Kidney epithelial cell (primary cell): ENCODE data around the gene CHMP1B. TPM values are rescaled to one million over a fixed set of nuclear protein-coding genes. Genes with fewer than 3 reads are reported as not detected.

Experiments used
- DNase-seq: peaks from one replicate; pipeline ENCODE4 v3.0.0-alpha.2; 2010; ENCODE audit warnings: low read depth
- H3K27me3 ChIP-seq: 2 replicates; pipeline ENCODE4 v1.6.0; 2011; ENCODE audit warnings: low read length; ENCODE audit not compliant: control insufficient read depth, insufficient read depth
- H3K36me3 ChIP-seq: 2 replicates; pipeline ENCODE4 v1.5.1; 2011; ENCODE audit warnings: low read length; ENCODE audit not compliant: control insufficient read depth, insufficient read depth
- H3K4me3 ChIP-seq: 2 replicates; pipeline ENCODE4 v1.5.1; 2011; ENCODE audit warnings: low read depth, mild to moderate bottlenecking, control low read depth, low read length
- total RNA-seq: library from RNA; depleted of rRNA; stranded (reverse); fragments of >200 nt; gene quantifications from 2 replicates; pipeline ENCODE4 v1.2.3, GENCODE V29; 2015
- TF ChIP-seq, protein P1 (sequence below): IDR thresholded peaks from 2 replicates; pipeline ENCODE4 v1.5.1; 2011; ENCODE audit warnings: mild to moderate bottlenecking, moderate library complexity, low read length, control low read depth, inconsistent platforms; ENCODE audit not compliant: insufficient read depth, poor library complexity, severe bottlenecking

CHMP1B gene
- total RNA-seq, 1 donor from 2014 or later: 95.4 TPM

DNA sequence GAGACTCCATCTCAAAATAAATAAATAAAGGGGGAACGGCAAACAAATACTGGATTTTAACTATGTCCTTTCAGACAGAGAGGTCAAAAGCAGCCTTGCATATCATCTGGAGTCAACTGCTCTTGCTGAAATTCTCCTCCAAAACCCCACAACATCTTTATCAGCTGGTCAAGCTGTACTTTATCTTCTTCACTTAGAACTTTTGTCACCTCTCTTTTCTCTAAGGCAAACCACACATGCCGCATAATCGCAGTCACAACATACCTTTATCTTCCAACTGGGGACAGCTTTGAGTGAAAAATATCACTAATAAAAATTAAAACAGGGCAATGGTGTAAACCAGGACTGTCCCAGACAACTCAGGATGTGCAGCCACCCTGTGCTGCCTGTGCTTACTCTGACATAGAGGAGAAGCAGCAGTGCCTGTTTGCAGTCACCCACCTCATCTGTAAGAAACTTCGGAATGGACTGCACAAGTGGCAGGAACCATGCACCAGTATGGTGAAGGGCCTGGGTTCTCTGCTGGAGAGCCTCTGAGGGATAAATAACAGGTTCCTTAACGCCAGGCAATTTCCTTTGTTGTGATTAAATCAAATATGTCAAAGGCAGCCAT is 50.7 kb downstream of the CHMP1B start:
- H3K27me3 ChIP-seq: no peaks in the 10 kb centered on the region
- TF ChIP-seq, protein P1, sequence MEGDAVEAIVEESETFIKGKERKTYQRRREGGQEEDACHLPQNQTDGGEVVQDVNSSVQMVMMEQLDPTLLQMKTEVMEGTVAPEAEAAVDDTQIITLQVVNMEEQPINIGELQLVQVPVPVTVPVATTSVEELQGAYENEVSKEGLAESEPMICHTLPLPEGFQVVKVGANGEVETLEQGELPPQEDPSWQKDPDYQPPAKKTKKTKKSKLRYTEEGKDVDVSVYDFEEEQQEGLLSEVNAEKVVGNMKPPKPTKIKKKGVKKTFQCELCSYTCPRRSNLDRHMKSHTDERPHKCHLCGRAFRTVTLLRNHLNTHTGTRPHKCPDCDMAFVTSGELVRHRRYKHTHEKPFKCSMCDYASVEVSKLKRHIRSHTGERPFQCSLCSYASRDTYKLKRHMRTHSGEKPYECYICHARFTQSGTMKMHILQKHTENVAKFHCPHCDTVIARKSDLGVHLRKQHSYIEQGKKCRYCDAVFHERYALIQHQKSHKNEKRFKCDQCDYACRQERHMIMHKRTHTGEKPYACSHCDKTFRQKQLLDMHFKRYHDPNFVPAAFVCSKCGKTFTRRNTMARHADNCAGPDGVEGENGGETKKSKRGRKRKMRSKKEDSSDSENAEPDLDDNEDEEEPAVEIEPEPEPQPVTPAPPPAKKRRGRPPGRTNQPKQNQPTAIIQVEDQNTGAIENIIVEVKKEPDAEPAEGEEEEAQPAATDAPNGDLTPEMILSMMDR: no peak

DNA sequence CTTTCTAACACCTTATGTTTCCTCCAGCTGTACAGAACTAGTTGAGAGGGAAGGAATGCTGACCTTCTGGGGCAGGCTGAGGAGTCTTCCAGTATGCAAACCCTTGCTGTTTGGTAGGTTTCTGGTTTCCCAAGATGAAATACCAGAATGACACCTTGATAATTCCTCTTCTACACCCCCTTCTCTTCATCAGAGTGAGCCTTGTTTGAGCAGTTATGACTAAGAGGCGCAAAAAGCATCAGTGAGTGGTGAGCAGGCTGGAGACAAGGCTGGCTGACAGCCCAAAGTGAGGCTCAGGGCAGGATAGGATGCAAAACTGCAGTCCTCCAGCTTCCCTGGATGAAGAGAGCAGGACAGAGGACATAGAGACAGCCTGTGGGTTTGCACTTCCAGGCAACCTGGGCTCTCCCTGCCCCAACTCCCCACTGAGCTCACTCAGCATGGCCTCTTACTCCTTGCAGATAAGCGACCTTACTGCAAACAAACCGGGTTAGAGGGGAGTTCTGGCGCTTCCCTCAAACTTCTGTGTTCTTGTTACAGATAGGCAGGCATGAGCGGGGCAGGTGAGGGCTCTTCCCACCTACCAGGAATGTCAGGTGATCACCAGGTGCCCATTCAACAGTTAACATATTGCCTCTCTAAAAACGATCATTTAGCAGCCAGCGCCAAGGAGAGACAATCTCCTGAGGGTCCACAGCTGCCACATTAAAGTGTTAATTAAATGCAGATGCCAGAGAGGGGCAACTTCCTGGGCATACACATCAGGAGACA is 51.5 kb downstream of the CHMP1B start:
- Histone ChIP-seq H3K27me3 (no peaks in the 10 kb centered on the region), H3K36me3 (no peaks in the 10 kb centered on the region), H3K4me3 (no peak overlapping the region)
- DNase-seq: no peak
- TF ChIP-seq, protein P1: no peak

More for the DNA sequence above, 50.7 kb downstream of the CHMP1B start:
- Histone ChIP-seq H3K36me3 (no peaks in the 10 kb centered on the region), H3K4me3 (no peak overlapping the region)
- no peak for DNase-seq

Other genes starting within 250 kb of the CHMP1B start
- not detected in 2 replicates for gene SLC35G4, start 241.8 kb upstream of the CHMP1B start, total RNA-seq
- 9.6 and 14.7 TPM in 2 replicates for gene GNAL, start 162.1 kb upstream of the CHMP1B start, total RNA-seq
- 23.5 and 26.6 TPM in 2 replicates for gene MPPE1, start 56.9 kb downstream of the CHMP1B start, total RNA-seq
- gene IMPA2, start 130.1 kb downstream of the CHMP1B start, total RNA-seq: 24.9 and 30.7 TPM in 2 replicates
- not detected in 2 replicates for gene ANKRD62, start 242.4 kb downstream of the CHMP1B start, total RNA-seq